ENCODE data around the gene ELAVL1.

DNA sequence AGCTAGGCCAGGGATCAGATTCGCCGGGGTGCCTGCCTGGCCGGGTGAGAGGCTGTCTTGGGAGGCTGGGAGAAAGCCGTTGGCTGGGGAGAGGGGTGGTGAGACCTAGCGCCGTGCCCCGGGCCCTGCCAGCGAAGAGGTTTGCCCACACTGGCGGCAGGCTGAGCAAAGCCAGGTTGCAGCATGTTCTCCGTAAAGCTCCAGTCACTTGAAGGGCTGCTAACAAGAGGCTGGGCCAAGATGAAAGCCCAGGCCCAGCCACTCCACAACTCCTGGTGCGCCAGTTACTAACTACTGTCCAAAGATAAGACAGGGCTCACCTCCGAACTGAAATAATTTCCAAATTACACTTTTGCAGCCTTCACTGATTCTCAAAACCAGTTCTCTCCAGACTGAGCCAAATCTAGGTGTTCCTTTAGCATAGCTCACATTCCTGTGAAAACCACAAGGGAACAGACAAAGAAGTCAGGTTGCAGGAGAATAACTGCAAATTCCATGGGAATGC is 16.3 kb downstream of the ELAVL1 start:
- no peak for TF ChIP-seq CTCF (conservative IDR thresholded peaks at IDR 0.05 in 1 of 2, IDR thresholded peaks at IDR 0.05 in 1 of 2; ENCODE audit: extremely low read depth in 1 of 2, insufficient read depth in 1 of 2, low read depth in 1 of 2, low read length in 2 of 2)
- TF ChIP-seq EZH2 (IDR thresholded peaks at IDR 0.05; ENCODE audit: borderline replicate concordance, low read length) = no peak
